Left colon (tissue), 2 donors: ENCODE data around the gene INPP4A. TPM values are rescaled to one million over a fixed set of nuclear protein-coding genes. Genes with fewer than 3 reads are reported as not detected.
"Not testable (repeated sequence)": the region's sequence is repeated elsewhere in the genome, so short reads cannot be mapped to it uniquely, and the experiment has no call there.

Source experiments
- ATAC-seq: fragments of 200-7000 bp; cut with Tn5 transposase; one replicate; pipeline ENCODE4 v1.9.1; 2020; ENCODE audit warnings: mild to moderate bottlenecking, moderate library complexity
- DNase-seq, 2 donors: peaks; one replicate each; pipeline ENCODE4 v3.0.0-alpha.2; 2020
- intact Hi-C, 2 donors: fragments of 100-400 bp; cut with DNase I in 1 of 2; cut with micrococcal nuclease in 1 of 2; formaldehyde crosslinking; loops; one replicate each; pipeline versions ENCODE4 v1.11.2 to v1.14.0; 2022; cut with DNase I, micrococcal nuclease
- long read RNA-seq: library from polyadenylated mRNA; unstranded; transcript quantifications from one replicate; pipeline ENCODE4 v2.0.0, GENCODE V29; 2021
- total RNA-seq, 2 donors: library from RNA; stranded (reverse); fragmentation: NEBNext Ultra II Directional; extraction: Animal tissue kit (Norgen Biotek cat#: 25700); gene quantifications; one replicate each; pipeline ENCODE4 v1.2.1, GENCODE V29; 2021
- donor health status: DM: no; HTN: no; CAD: no.
- donor health status: DM: yes; HTN: yes; CAD: no.

INPP4A gene
- 10 to 100 TPM; 14.3 to 19.1 TPM for total RNA-seq
- long read RNA-seq, partial matches to known transcripts, result 6 of 9 reads
- long read RNA-seq, other reads (novel, unspliced or antisense), result 3 of 9 reads

DNA sequence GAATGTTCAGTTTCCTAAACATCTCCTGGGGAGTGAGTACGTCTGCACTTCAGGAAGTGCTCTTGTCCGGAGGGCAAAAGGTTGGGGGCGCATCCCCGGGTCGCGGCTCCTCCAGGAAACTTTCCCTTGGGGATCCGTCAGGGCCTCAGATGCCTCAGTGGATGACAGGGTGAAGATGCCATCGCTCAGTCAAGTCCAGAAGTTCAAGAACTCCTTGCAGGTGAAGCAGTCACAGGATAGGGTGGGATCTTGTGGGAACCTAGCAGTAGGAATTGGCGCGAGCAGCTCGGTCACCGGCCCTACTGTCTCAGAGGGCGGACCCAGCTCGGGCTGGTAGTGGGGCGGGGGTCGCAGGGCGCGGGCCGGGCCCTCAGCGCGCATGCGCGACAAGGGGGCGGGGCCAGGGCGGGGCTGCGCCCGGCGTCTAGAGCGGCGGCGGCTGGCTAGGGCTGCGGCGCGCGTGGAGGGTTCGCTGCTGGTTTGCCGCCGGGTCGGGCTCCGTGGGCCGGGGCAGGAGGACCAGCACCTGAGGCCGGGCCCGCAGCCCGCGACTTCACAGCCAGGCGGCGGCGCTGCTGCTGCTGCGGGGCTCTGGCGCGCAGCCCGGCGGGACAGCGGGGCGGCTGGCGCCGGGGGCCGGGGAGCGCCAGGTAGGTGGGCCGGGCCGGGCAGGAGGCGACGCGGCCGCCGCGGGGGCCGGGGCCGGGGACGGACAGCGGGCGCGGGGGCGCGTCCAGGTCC, at the start of gene INPP4A:
INPP4A (plus strand) TSS at position 423 of the 741 bp plus-strand sequence. CDS start 75,191 bp downstream, outside the sequence.
- ATAC-seq, result peak; percentile 90
- intact Hi-C loops, result no loop called here
- peak; percentile 66 to 82 for DNase-seq

- intact Hi-C loops, result no loop called here
- DNase-seq (no peak), ATAC-seq (no peak)
Observed at GRCh38 chr2:98395977-98396376, 48.7 kb upstream of the INPP4A start.

- DNase-seq, result no peak
- intact Hi-C loops, result no loop called here
- ATAC-seq, result no peak
Observed at GRCh38 chr2:98396745-98397355, 47.8 kb upstream of the INPP4A start.

DNA sequence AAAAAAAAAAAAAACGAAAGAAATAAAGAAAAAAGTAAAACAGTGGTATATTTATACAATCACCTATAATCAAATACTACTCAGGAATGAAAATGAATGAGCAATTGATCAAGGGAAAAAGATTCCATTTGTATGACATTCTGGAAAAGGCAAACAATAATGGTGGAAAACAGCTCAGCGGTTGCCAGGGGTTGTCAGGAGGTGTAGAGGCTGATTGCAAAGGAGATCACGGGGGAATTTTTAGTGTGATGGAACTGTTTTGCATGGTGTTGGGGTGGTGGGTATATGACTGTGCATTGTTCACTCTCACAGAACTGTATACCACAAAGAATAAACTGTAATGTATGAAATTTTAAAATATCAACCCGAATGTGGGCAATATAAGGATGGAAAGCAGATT, 45.5 kb upstream of the INPP4A start:
- no peak for ATAC-seq
- intact Hi-C loops, result no loop called here

GRCh38 chr2:98403878-98404277, 40.8 kb upstream of the INPP4A start:
- DNase-seq (no peak), ATAC-seq (no peak)
- intact Hi-C loops, result no loop called here

More for the DNA sequence above, 45.5 kb upstream of the INPP4A start:
- no peak for DNase-seq

DNA sequence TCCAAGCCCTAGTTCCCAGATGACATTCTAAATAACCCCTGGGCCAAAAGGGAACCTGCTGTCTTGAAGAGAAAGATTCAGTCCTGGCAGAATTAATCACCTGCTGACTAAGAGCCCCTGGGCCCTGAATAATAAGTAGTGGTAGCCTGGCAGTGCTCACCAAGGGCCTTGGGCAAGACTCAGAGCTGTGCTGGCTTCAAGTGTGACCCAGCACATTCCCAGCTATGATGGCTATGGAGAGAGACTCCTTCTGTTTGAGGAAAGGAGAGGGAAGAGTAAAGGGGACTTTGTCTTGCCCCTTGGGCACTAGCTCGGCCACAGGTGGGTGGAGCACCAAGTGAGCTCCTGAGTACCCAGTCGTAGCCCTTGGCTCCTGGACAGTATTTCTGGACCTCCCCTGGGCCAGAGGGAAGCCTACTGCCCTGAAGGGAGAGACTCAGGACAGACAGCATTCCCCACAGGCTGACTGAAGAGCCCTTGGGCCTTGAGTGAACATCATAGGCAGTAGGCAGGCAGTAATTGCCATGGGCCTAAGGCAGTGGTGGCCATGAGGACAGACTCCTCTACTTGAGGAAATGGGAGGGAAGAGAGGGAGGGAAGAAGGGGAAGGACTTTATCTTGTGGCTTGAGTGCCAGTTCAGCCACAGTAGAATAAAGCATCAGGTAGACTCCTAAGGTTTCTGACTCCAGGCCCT, 40.0 kb upstream of the INPP4A start:
- ATAC-seq (no peak), DNase-seq (no peak)
- intact Hi-C loops, result no loop called here

DNA sequence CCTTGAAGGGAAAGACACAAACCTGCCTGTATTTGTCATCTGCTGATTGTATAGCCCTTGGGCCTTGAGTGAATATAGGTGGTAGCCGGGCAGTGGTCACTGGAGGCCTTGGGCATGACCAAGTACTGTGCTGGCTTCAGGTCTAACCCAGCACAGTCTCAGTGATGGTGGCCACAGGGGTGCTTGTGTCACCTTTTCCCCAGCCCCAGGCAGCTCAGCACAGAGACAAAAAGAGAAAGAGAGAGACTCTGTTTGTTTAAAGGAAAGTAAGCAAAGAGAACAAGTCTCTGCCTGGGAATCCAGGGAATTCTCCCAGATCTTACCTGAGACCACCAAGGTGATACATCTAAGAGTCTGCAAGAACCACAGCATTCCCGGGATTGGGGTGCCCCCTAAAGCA, 39.4 kb upstream of the INPP4A start:
- intact Hi-C loops, result no loop called here
- ATAC-seq (no peak), DNase-seq (no peak)

- ATAC-seq (no peak), DNase-seq (no peak)
- intact Hi-C loops, result no loop called here
Observed at GRCh38 chr2:98408155-98408554, 36.5 kb upstream of the INPP4A start.

- DNase-seq (peak in 1 of 2 donors; percentile 36), ATAC-seq (peak; percentile 95)
- intact Hi-C loops, result loop anchor here in 1 of 2 donors (5.0 kb wide), 1 partner anchor 424 kb away; no protein-coding TSS in a partner anchor
Observed at GRCh38 chr2:98412751-98413458, 31.8 kb upstream of the INPP4A start.

- not testable (repeated sequence) for DNase-seq, ATAC-seq
- intact Hi-C loops, result loop anchor here in 1 of 2 donors (5.0 kb wide), 1 partner anchor 423 kb away; no protein-coding TSS in a partner anchor
Observed at GRCh38 chr2:98414246-98414645, 30.4 kb upstream of the INPP4A start.

DNA sequence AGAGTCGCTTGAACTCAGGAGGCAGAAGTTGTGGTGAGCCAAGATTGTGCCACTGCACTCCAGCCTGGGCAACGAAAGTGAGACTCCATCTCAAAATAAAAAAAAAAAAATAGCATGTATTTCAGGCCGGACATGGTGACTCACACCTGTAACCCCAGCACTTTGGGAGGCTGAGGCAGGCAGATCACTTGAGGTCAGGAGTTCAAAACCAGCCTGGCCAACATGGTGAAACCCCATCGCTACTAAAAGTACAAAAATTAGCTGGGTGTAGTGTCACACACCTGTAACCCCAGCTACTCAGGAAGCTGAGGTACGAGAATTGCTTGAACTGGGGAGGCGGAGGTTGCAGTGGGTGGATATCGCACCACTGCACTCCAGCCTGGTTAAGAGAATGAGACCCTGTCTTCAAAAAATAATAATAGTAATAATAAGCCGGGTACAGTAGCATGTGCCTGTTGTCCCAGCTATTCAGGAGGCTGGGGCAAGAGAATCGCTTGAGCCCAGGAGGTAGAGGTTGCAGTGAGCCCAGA, 28.9 kb upstream of the INPP4A start:
- ATAC-seq, intact Hi-C loops, DNase-seq: not testable (repeated sequence)

DNA sequence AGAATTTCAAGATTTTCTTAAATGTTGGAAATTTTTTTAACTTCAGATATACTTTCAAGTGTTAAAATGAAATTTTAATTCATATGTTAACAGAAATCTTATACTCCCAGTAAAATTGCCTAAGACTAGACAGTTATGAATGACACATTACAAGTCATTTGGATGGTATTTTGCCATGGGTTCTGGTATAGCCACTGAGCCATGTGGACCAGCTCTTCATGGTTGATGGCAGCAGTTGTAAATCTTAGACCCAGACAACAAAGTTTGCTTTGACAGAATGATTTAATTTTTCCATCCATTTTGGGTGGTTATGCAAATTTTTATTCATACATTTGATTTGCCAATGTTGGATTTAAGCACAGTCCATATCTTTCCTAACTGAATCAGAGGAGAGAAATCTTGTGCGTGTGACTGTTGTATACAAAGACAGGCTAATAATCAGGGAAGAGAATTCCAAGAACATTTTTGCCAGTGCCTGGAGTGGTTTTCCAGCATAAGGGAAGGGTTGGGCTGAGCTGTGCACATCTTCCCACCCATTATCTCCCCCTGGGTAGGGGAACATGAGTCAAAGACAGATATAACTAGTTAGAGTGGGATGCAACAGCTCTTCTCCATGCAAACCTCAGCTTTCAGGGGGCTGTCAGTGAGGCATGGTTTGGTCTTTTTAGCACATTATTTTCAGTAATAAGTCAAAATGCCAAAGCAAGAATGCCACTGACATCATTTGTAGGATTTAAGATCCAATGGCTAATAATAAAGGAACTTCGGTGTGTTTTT, 28.1 kb upstream of the INPP4A start:
- no peak for ATAC-seq
- no peak for DNase-seq
- intact Hi-C loops, result no loop called here

DNA sequence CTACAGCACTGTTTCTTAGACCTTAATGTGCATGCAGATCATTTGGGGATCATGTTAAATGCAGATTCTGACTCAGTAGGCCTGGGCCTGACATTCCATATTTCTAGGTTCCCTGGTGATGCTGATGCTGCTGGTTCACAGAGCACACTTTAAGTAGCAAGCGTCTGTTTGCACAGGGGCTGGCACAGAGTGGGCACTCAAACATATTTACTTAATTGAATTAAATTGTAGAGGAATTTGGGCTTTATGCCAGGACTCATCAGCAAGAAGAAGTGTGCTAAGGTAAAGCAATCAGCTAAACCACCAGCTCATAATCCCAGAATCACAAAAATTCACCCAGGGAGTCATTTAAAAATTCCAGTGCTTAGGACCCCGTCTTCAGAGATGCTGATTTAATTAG, 25.1 kb upstream of the INPP4A start:
- ATAC-seq (no peak), DNase-seq (no peak)
- intact Hi-C loops, result no loop called here

- no peak for ATAC-seq
- DNase-seq, result no peak
- intact Hi-C loops, result no loop called here
Observed at GRCh38 chr2:98419977-98420725, 24.5 kb upstream of the INPP4A start.

GRCh38 chr2:98422449-98422848, 22.2 kb upstream of the INPP4A start:
- intact Hi-C loops, result no loop called here
- no peak for DNase-seq
- ATAC-seq, result no peak

- ATAC-seq (no peak), DNase-seq (no peak)
- intact Hi-C loops, result no loop called here
Observed at GRCh38 chr2:98426771-98427170, 17.9 kb upstream of the INPP4A start.

DNA sequence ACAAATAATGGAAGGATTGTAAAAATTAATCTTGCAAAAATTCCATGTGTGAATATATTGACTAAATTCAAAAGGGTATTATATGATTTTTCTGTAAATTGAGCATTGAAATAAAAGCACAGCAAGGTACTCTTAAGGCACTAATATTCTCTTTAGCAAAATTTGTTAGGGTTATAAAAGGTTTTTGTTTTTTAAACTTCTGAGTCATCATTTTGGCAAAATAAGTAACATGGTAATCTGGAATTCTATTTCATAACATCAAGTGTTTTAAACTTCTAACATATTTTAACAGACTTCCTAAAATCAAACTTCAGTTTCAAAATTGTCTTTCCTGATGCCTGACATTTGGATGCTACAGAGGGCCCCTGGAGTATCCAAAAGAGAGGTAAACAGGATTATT, 12.5 kb upstream of the INPP4A start:
- intact Hi-C loops, result no loop called here
- DNase-seq (no peak), ATAC-seq (no peak)
